Measurements from ENCODE around the gene KRT26.

Gene KRT26

DNA sequence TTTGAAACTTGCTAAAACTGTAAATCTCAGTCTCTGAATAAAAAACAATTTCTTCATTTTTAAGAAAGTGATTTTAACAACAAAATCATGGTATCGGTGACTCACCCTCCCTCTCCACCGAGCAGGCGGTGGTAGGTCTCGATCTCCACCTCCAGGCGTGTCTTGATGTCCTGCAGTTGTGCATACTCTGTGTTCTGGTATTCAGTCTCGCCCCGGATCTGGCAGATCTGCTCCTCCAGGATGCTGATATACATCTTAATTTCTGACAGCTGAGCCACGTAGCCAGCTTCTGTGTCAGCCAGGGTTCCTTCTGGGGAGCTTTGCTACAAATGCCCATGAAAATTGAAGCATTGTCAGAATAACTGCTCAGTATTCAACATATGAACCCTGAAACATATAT, 53.1 kb downstream of the KRT26 start:
- H4K20me1 ChIP-seq (ENCODE audit: control insufficient read depth, insufficient read depth, low read depth, low read length): no peaks in the 10 kb centered on the region
- H3K9me2 ChIP-seq (replicated peaks; ENCODE audit: control insufficient read depth, low read length): no peaks in the 10 kb centered on the region
- H3K36me3 ChIP-seq (ENCODE audit: control insufficient read depth, low read length): no peaks in the 10 kb centered on the region
- H3F3A ChIP-seq (ENCODE audit: control insufficient read depth, insufficient read depth): no peaks in the 10 kb centered on the region
- H3K4me3 ChIP-seq (ENCODE audit: low read length): no peak overlapping the region
- TF ChIP-seq EZH2phosphoT487 (IDR thresholded peaks at IDR 0.05; ENCODE audit: borderline replicate concordance, low read length): no peak
- no peak for TF ChIP-seq CTCF (IDR thresholded peaks at IDR 0.05; ENCODE audit: low read depth, low read length, poor library complexity, severe bottlenecking)
- H3K27ac ChIP-seq (ENCODE audit: low read depth, low read length): no peak overlapping the region
- H3K27me3 ChIP-seq (ENCODE audit: control insufficient read depth, low read length): peaks cover 15% of the 10 kb centered on the region
- H3K79me2 ChIP-seq (ENCODE audit: control insufficient read depth, low read length): no peaks in the 10 kb centered on the region
- no peaks in the 10 kb centered on the region for H3K4me1 ChIP-seq (ENCODE audit: control insufficient read depth, low read length)
- H3K4me2 ChIP-seq (ENCODE audit: low read length): no peak overlapping the region
- no peaks in the 10 kb centered on the region for H3K9me3 ChIP-seq (ENCODE audit: control insufficient read depth, insufficient read depth, low read length)

DNA sequence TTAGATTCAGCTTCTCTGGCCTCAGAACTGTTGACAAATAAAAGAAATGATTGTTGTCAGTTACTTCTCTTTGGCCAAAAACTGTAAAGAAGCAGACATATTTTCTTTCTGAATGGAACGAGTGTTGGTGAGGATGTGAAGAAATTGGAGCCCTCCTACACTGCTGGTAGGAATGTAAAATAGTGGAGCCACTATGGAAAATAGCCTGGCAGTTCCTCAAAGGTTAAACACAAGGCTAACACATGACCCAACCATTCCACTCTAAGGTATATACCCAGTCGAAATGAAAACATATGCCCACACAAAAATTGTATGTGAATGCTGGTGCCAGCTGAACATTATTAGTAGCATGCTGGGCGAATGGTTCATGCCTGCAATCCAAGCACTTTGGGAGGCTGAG, 54.2 kb downstream of the KRT26 start:
- Histone ChIP-seq H3K27ac (ENCODE audit: low read depth, low read length) (no peak overlapping the region), H4K20me1 (ENCODE audit: control insufficient read depth, insufficient read depth, low read depth, low read length) (no peaks in the 10 kb centered on the region), H3K79me2 (ENCODE audit: control insufficient read depth, low read length) (no peaks in the 10 kb centered on the region), H3K27me3 (ENCODE audit: control insufficient read depth, low read length) (peaks cover 18% of the 10 kb centered on the region), H3K4me3 (ENCODE audit: low read length) (no peak overlapping the region), H3K9me3 (ENCODE audit: control insufficient read depth, insufficient read depth, low read length) (no peaks in the 10 kb centered on the region), H3K36me3 (ENCODE audit: control insufficient read depth, low read length) (no peaks in the 10 kb centered on the region), H3K4me1 (ENCODE audit: control insufficient read depth, low read length) (no peaks in the 10 kb centered on the region), H3K9me2 (replicated peaks; ENCODE audit: control insufficient read depth, low read length) (no peaks in the 10 kb centered on the region), H3F3A (ENCODE audit: control insufficient read depth, insufficient read depth) (no peaks in the 10 kb centered on the region), H3K4me2 (ENCODE audit: low read length) (no peak overlapping the region)
- TF ChIP-seq EZH2phosphoT487 (IDR thresholded peaks at IDR 0.05; ENCODE audit: borderline replicate concordance, low read length): no peak
- no peak for TF ChIP-seq CTCF (IDR thresholded peaks at IDR 0.05; ENCODE audit: low read depth, low read length, poor library complexity, severe bottlenecking)

Measured in DOHH2 (cell line).